Hematopoietic multipotent progenitor cell treated with erythropoietin and hydrocortisone succinate and interleukin-3 and kit ligand, for 17 days (in vitro differentiated cells): Measurements from ENCODE around the gene LCTL.
"Not testable (repeated sequence)": the region's sequence is repeated elsewhere in the genome, so short reads cannot be mapped to it uniquely, and the experiment has no call there.

Experiments used
- DNase-seq: peaks from one replicate; pipeline ENCODE4 v3.0.0-alpha.2; 2015; ENCODE audit warnings: low spot score

The LCTL gene

GRCh38 chr15:66500346-66500745 lies 65.5 kb downstream of the LCTL start:
- DNase-seq, result not testable (repeated sequence)

- peak; percentile 21 for DNase-seq
These were observed 67.1 kb downstream of the LCTL start for GRCh38 chr15:66498501-66499386.
